Activated gamma-delta T cell (primary cell): ENCODE measurements around the gene SCP2.

Experiments used
- DNase-seq: peaks from one replicate; lab custom pipeline; 2025; lab: John Stamatoyannopoulos, UW

SCP2 gene

DNA sequence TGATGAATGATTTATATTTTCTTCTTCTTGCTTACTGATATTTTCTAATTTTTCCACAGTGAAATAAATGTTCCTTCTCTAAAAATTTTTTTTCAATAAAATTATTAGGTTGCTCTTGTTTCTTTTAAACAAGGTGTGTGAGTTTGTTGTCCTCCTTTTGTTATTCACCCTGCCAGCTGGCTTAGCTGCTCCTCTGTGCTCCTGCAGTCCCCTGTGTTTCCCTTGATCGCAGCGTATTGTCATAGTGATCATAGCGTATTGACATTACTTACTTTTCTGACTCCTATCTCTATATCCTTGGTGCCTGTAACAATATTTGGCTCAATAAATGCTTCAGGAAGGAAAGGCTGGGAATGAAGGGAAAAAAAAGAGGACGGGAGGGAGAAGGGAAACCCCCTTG, 110.1 kb downstream of the SCP2 start:
- no peak for DNase-seq

DNA sequence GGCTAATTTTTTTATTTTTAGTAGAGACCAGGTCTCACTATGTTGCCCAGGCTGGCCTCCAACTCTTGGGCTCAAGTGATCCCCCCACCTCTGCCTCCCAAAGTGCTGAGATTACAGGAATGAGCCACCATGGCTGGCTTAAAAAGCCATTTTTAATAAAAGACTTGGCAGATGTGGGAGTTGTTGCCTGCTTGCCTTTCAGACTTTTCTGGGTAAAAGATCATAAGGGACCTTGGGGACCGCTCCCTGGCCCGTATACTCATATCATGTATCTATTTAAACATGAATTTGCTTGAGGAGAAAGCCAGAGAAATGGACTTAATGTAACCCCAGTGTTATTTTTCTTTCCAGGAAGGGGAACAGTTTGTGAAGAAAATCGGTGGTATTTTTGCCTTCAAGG, 111.5 kb downstream of the SCP2 start:
- no peak for DNase-seq

DNA sequence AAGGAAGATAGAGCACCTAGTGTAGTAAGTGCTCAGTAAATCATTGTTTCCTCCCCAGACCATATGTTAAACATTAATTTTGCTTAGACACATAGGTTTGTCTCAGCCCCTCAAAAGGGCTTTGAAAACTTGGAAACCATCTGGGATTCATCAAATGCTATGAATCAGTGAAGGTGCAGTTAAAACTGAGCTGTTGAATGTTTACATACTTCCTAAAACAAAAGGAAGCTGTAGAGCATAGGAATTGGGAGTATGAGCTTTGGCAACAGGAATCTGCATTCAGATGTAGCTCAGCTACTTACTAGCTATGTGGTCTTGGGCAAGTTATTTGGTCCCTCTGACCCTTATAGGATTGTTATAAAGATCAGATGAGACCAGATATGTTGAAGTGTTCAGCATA, 116.2 kb downstream of the SCP2 start:
- DNase-seq = no peak

DNA sequence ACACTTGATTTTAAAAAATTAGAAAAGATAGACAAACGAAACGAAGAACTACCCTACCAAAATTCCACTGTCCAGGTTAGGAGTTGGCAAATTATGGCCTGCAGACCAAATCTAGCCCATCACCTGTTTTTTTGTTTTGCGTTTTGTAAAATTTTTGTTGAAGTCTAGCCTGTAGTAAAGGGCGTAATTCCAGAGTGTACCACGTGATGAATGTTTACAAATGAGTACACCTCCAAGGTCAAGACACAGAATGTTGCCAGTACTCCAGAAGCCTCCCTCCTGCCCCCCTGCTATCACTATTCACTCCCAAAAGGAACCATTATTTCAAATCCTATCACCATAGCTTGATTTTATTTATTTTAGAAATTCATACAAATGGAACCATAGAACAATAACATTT, 117.8 kb downstream of the SCP2 start:
- DNase-seq = no peak

DNA sequence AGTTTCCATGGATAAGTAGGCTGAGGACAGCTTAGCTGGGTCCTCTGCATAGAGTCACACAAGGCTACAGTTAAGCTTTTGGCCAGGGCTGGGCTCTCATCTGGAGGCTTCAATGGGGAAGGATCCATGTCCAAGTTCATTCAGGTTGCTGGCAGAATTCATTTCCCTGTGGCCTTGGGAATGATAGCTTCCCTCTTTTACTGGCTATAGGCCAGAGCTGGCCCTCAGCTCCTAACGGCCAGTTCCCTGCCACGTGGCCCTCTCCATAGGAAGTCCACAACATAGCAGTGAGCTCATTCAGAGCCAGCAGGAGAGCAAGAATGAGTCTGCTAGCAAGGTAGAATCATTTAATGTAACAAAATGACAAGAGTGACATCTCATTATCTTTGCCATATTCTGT, 119.9 kb downstream of the SCP2 start:
- no peak for DNase-seq

DNA sequence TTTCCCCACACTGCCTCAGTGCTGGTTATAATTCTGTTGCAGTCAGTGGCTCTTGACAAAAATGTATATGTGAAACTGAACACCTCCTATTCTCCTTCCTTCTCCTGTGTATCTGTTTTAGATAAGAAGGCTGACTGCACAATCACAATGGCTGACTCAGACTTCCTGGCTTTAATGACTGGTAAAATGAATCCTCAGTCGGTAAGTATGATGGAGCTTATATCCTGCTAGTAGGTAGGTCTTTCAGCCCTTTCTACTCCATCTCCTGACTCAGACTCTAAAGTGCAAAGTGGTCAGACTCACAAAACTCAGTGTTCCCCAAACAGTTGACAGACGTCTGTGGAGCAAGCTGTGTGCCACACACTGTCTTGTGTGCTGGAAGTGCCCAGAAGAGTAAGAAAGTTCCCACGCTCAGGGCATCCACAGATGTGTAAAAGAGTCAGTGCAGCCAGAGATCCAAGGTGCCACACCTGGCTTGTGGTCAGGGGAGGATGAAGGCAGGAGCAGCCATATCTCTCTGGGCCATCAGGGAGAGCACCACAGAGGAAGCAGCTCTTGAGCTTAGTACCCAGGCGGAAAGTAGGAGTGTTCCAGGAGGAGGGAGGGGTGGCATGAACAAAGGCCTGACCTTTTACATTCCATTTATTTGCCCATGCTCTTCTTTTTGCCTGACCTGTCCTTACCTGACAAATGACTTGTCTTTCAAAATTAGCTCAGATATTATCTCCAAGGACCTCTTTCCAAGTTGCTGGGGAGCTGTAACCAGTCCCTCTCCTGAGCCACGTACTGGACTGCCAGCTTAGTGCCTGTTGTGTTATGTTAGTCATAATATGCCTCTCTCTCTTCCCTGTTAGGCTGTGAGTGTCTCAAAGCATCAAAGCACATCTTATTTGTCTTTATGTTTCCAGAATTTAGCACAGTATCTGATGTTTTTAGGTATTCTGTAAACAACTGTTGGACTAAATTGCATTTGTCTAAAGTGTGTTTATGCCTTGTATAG, 121.0 kb downstream of the SCP2 start:
- no peak for DNase-seq

DNA sequence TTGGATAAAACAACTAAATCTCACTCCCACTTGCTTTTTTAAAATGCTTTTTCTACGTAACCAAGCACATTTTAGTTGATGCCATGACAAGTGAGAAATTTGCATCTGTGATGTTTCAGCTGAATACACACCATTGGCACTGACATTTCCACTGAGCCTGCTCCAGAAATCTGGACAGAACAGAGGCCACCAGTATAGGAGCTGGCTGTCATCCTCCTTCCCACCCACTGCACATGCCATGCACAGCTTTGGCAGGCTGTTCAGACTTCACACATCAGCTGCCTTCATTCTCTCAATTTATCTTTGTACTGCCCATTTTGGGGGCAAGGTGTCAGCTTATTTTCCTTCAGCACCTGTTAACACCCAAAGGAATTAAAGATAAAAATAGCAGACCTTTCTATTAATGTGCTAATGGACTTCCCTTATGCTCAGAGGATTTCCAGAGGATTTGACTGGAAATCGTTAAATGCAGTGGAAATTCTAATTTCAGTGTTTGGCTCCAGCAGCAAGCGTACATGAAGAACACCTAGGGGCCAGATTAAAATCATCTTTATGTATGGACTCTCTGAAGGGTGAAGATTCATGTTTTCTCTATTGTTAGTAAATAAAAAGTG, 122.0 kb downstream of the SCP2 start:
- no peak for DNase-seq

DNA sequence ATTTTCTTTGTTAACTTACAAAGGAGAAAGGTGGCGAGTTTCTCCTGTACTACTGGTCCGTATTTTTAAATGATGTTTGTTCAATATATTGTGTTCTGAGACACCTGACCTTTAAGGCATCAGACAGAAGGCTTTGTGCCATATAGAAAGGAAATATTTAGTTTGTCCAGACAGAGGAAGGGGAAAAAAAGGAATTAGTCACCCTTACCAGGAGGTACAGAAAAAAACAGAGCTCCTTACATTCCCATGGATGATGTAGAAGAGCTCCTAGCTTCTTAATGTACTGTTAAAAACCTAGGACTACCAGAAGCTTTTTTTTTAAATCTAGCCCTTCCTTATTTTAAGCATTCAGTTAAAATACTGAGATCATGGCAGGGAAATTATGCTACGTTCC, 122.5 kb downstream of the SCP2 start:
- DNase-seq = no peak

DNA sequence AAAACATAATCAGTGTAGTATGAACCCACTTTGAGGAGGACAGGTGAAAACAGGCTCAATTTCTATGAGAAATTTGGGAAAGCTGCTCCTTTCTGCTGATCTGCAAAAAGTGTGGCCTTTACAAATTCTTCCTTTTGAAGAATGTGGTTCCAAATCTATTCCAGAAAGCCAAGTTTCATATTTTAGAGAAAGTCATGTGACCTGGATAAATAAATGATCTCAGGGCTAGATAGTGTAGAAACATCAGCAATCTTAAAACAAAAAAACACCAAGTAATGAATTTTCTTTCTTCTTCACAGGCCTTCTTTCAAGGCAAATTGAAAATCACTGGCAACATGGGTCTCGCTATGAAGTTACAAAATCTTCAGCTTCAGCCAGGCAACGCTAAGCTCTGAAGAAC, 123.2 kb downstream of the SCP2 start:
- DNase-seq = no peak

DNA sequence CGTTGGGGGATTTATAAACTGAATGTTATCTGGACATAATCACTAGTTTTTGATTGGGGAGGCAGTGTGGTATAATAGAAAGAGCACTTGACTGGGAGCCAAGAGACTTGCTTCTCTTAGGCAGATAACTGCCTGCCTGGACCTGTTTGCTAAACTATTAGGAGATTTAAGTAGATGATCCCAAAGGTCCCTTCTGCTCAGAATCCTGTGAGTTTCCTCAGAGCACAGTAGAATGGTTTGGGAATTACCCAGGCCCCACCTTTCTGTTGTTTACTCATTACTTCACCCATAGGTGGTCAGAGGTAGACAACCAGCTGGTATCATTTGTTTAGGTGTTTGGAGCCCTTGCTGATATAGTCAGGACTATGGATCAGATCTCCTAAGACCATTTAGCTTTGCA, 124.6 kb downstream of the SCP2 start:
- no peak for DNase-seq

DNA sequence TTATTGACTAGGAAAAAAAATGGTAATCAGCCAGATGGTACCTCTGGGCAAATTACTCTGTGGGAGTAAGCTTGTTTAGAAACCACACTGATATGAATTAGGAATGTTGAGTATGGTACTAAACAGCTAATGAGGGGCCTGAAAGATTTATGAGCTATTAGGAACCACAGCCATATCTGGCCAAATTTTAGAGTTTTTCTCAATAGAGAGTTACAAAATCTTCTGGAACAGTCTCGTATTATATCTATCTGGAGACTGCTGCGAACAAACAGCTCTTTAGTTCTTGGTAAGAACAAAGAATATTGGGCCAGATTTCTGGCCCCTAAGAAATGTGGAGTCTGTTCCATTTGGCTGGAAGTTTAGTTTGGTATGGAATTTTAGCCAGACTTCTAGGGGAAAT, 130.1 kb downstream of the SCP2 start:
- DNase-seq = no peak

DNA sequence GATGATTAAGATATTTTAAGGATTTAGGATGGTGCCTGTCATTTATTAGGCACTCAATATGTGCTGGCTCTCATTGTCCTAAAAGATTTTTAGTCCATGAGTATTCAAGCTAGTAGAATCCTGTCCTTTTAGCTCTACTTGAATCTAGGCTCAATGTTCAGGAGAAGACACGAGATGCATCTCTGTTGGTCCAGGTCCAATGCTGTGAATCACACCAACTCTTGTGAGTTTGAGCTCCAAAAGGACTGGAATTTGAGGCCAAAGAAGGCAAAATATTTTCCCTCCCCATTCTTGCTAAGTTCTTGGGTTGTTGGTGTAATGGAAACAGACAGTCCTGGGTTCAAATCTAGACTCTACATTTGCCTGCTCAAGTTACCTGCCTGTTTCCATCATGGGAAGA, 133.5 kb downstream of the SCP2 start:
- DNase-seq = no peak

DNA sequence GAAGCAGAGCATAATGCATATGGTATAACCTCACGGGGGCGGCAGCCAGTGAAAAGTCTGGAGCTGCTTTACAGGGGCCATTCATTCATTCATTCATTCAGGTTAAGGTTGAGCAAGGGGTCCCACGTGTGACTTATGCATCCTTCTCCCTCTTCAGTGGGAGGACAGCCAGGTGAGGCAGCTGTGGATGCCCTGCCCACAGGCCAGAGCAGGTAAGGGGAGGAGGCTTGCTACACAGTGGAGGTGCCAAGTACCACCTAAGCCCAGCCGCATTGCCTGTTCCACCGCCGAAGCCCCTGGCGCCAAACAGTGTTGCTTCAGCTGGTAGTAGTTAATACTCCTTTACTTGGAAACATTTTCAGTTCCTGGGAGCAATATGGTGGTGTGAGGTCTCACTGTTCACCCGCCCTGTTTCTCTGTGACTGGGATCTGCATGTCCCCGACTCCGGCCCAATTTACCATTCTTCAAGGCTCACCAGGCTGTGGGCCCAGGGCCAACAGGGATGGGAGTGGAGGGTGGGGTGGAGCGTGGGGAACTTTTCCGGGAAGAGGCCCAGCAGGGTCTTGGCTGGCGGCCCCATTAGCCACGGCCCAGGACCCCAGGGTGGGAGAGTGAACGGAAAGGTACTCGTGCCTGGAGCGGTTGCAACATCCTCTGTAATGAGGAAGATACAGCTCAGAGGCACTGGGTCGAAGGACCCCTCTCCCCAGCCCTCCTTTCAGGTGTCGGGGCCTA, 134.2 kb downstream of the SCP2 start:
- DNase-seq = no peak

DNA sequence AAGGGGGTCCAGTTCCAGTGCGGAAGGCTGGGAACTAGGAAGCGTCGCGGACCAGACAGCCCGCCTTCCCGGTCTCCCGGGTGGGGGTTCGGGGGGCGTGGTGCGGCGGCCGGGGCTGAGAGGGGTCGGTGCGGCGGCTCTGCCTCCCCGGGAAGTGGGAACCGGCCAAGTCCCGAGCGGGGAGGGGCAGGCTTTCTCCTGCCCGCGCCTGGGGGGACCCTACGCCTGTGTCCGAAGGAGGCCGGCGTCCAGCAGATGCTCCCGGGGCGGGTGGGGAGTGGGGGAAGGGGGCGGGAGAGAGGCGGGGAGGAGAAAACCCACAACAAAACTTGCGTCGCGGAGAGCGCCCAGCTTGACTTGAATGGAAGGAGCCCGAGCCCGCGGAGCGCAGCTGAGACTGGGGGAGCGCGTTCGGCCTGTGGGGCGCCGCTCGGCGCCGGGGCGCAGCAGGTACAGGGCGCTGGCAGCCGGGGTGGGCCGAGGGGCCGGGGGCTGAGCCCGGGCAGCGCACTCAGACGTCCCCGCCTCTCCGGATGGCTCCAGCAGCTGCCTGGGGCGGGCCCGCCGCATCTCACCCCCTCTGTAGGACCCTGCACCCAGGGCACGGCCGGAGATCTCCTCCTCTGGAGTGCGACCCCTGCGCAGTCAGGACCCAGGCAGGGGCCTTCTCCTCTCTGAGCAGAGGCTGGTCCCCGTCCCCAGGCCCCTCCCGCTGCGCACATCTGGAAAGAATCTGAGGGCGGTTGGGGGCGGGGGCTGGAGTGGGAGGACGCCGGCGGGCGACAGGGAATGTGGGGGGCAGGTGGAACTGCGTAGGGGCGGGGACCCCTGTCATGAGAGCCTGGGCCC, 135.0 kb downstream of the SCP2 start, which contains the start of gene PODN:
Gene PODN, plus strand, starts transcription at position 355 of the 849 bp plus-strand sequence. CDS start 7,643 bp downstream, outside the sequence.
- no peak for DNase-seq

DNA sequence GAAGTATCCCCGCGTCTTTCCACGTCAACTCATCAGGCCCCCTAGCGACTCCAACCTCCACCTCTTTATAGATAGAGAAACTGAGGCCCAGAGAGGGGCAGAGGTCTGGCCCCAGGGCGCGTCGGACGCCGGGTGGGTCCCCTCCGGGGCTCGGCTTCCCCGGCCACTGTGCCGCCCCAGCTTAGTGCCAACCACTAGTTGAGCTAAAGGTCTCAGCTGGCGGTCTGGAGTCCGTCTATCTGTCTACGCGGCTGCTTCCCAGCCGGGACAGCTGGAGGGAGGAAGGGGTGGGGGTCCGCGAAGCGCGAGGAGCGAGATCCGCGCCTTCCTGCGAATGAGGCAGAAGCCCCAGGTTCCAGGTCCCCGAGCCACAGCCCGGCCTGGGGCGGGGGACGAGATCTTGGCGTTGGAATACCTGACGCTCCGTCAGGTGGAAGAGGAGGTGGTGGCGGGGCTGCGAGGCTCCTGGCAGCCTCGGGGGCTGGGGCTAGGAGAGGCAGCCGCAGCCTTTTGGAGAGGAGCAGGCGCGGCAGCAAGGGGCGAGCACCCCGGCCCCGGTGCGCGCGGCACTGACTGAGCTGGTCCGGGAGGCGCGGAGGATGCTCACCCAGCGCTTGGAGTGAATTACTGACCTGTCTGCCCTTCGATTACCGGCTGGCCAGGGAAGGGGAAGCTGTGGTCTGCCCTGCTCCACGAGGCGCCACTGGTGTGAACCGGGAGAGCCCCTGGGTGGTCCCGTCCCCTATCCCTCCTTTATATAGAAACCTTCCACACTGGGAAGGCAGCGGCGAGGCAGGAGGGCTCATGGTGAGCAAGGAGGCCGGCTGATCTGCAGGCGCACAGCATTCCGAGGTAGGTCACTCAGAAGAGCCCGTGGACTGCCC, 135.9 kb downstream of the SCP2 start:
- no peak for DNase-seq

DNA sequence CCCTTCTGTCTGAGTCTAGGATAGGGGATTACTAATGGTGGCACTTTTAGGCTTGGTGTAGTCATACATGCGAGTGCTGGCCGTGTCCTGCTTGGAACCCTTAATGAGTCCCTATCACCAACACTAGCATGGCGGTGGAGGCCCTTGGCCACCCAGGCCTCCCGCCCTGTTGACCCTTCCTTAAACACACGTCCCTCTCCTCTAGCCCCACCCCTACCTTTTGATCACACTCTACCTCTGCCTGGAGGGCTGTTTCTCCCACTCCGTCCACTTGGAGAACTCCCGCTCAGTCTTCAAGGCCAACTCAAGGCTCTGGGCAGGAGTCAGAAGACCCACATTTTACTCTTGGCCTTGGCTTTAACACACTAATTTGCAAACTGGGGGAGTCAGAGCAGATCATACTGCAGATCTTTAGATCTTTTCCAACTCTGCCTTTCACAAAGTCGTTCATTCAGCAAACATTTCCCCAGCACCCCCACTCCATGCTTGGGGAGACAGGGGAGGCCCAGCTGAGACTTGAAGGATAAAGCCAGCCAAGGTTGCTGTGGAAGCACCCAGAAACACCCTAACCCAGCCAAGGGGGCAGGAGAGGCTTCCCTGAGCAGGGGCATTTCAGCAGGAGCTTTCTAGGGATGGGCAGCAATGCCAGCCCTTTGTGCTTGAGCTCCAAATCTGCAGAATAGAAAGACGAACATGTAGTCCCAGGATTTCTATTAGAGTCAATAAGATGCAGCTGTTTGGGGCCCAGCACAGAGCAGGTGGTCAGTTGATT, 136.9 kb downstream of the SCP2 start:
- no peak for DNase-seq

DNA sequence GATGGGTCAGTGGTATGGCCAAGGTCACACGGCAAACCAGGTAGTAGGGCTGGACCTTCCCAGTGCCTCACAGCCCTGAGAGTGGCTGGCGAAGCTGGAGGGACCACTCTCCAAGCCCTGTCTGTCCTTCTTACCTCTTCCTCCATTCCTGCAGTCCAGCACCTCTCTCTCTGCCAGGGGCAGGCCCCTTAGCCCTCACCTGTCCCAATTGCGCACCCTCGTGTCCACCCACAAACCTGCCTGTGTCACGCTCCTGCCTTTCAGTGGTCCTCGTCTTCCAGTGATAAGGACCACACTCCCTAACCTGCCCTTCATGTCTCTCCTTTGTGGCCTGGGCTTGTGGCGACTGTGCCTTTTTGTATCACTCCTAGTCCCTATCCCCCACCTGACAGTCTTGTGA, 138.3 kb downstream of the SCP2 start:
- DNase-seq = no peak

DNA sequence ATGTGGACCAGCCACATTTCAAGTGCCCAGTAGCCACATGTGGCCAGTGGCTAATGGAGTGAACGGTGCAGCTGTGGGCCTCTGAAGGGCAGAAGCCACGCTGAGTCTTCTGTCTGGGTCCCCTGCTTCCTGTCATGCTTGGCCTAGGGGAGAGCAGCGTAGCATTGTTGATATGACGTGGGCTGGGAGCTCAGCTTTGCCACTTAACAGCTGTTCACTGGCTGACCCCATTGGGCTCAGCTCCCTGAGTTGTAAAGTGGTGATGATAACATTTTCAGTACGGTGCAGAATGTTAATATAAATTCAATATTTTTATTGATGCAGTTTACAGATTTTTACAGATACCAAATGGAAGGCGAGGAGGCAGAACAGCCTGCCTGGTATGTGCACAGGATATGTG, 139.4 kb downstream of the SCP2 start:
- no peak for DNase-seq

DNA sequence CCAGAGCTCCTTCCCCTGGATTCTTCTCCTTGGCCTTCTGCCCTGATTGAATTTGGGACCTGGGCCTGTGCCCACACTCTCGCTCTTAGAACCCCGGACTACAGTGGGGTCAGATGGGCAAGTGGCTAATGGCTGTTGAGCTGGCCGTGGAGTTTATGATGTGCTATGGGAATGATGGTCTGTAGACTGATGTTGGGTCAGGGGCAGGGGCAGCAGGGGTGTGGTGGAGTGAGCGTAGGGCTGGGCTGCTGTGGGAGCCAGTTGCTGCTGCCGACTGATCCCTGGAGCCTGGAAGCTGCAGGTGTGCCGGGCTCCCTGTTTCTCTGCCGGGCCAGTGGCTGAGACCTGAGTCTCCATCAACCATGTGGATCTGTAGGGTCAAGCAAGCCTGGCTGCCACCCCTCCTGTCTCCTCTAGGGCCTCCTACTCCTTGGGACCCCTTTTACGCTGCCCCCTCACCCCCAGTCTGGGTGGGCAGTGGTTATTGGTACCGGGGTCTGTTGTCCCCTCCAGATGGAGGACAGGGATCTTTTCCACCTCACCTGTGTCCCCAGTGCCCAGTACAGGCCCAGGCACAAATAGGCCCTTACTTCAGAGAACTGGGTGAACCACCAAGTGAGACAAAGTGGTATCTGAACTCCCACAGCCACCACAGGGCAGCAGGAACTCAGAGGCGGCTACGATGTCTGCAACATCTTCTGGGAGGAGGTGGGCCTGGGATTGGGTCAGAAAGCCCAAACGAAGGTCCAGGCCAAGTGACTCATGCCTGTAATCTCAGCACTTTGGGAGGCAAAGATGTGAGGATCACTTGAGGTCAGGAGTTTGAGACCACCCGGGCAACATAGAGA, 140.0 kb downstream of the SCP2 start:
- no peak for DNase-seq
